Measurements from ENCODE around the gene ITGA6. TPM values are rescaled to one million over a fixed set of nuclear protein-coding genes. Genes with fewer than 3 reads are reported as not detected.
"Not testable (repeated sequence)": the region's sequence is repeated elsewhere in the genome, so short reads cannot be mapped to it uniquely, and the experiment has no call there.

ITGA6 gene
- total RNA-seq, 1 experiment from 2014 or later: 75.9 TPM

DNA sequence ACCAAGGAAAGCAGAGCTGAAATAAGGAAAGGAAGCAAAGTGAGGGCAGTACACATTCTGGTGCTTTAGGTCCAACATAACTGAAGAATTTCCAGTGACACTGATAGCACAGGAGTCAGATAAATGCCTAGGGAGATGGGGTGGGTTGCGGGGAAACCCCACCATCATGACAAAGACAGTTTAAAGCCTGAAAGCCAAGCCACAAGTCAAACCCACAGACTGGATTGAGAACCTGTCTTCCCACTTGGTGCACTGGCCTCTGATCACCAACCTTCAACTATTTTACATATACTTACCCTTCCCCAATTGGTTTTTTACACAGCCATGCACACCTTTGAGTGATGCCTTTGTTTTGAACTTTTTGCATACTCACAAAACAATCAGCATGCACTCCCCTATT lies 106.3 kb downstream of the ITGA6 start:
- in situ Hi-C loops (cut with HindIII; ENCODE audit: low pct_unique_long_range_greater_than_20kb, low sequenced_read_pairs): no loop called here
- CTCF ChIA-PET: no interaction called here
- TF ChIP-seq, protein P1, sequence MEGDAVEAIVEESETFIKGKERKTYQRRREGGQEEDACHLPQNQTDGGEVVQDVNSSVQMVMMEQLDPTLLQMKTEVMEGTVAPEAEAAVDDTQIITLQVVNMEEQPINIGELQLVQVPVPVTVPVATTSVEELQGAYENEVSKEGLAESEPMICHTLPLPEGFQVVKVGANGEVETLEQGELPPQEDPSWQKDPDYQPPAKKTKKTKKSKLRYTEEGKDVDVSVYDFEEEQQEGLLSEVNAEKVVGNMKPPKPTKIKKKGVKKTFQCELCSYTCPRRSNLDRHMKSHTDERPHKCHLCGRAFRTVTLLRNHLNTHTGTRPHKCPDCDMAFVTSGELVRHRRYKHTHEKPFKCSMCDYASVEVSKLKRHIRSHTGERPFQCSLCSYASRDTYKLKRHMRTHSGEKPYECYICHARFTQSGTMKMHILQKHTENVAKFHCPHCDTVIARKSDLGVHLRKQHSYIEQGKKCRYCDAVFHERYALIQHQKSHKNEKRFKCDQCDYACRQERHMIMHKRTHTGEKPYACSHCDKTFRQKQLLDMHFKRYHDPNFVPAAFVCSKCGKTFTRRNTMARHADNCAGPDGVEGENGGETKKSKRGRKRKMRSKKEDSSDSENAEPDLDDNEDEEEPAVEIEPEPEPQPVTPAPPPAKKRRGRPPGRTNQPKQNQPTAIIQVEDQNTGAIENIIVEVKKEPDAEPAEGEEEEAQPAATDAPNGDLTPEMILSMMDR (IDR thresholded peaks at IDR 0.05): no peak
- TF ChIP-seq, protein P2, sequence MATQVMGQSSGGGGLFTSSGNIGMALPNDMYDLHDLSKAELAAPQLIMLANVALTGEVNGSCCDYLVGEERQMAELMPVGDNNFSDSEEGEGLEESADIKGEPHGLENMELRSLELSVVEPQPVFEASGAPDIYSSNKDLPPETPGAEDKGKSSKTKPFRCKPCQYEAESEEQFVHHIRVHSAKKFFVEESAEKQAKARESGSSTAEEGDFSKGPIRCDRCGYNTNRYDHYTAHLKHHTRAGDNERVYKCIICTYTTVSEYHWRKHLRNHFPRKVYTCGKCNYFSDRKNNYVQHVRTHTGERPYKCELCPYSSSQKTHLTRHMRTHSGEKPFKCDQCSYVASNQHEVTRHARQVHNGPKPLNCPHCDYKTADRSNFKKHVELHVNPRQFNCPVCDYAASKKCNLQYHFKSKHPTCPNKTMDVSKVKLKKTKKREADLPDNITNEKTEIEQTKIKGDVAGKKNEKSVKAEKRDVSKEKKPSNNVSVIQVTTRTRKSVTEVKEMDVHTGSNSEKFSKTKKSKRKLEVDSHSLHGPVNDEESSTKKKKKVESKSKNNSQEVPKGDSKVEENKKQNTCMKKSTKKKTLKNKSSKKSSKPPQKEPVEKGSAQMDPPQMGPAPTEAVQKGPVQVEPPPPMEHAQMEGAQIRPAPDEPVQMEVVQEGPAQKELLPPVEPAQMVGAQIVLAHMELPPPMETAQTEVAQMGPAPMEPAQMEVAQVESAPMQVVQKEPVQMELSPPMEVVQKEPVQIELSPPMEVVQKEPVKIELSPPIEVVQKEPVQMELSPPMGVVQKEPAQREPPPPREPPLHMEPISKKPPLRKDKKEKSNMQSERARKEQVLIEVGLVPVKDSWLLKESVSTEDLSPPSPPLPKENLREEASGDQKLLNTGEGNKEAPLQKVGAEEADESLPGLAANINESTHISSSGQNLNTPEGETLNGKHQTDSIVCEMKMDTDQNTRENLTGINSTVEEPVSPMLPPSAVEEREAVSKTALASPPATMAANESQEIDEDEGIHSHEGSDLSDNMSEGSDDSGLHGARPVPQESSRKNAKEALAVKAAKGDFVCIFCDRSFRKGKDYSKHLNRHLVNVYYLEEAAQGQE (IDR thresholded peaks at IDR 0.05; ENCODE audit: insufficient read depth in 1 of 2, low read depth in 2 of 2, low read length in 1 of 2): no peak
- TF ChIP-seq TCF7L2 (IDR thresholded peaks at IDR 0.05; ENCODE audit: low read depth, low read length): no peak
- TF ChIP-seq POLR2AphosphoS5 (IDR thresholded peaks at IDR 0.05; ENCODE audit: low read depth, low read length): no peak
- TF ChIP-seq SIN3A (IDR thresholded peaks at IDR 0.05; ENCODE audit: borderline replicate concordance, insufficient read depth, low read depth, low read length): no peak

DNA sequence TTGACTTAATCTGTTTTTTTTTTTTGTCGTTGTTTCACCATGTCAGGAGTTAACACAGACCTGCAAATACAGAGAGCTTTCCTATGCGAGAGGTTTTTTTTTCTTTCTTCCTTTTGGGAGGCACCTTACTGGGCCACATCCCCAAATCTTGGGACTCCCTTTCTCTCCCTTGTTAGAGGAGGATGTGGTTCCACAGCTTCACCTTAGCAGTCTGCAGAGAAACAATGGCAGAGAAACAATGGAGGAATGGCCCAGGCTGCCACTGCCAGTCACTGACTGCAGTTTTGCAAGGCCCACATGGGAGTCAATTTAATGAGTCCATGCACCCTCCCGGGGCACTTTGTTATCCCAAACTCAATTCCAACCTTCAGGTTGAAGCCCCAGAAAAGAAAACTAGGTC lies 107.7 kb downstream of the ITGA6 start:
- intact Hi-C loops (cut with micrococcal nuclease; ENCODE audit: unreplicated experiment): no loop called here
- DNase-seq (ENCODE audit: low read depth, low spot score) (no peak), ATAC-seq (no peak)
- Histone ChIP-seq H3K27ac (ENCODE audit: low read length) (no peak overlapping the region), H3K27me3 (ENCODE audit: control insufficient read depth, insufficient read depth, low read length) (no peaks in the 10 kb centered on the region), H3K9me3 (ENCODE audit: control insufficient read depth, insufficient read depth, low read depth, low read length) (no peaks in the 10 kb centered on the region; the same call in 1 of the 2 replicates), H3K4me3 (ENCODE audit: low read depth in 2 of 2, low read length in 2 of 2) (no peak overlapping the region), H3K36me3 (ENCODE audit: control insufficient read depth, insufficient read depth, low read length) (no peaks in the 10 kb centered on the region), H3K4me1 (ENCODE audit: control insufficient read depth, insufficient read depth, low read length) (no peaks in the 10 kb centered on the region)
- in situ Hi-C loops (cut with HindIII; ENCODE audit: low pct_unique_long_range_greater_than_20kb, low sequenced_read_pairs): no loop called here
- POLR2A ChIA-PET: no interaction called here
- BruUV-seq (replicated peaks): no TSS peak
- TF ChIP-seq, protein P2 (IDR thresholded peaks at IDR 0.05; ENCODE audit: insufficient read depth in 1 of 2, low read depth in 2 of 2, low read length in 1 of 2): no peak
- no peak for TF ChIP-seq POLR2AphosphoS5 (IDR thresholded peaks at IDR 0.05; ENCODE audit: low read depth, low read length)
- TF ChIP-seq SIN3A (IDR thresholded peaks at IDR 0.05; ENCODE audit: borderline replicate concordance, insufficient read depth, low read depth, low read length): no peak
- no peak for TF ChIP-seq TCF7L2 (IDR thresholded peaks at IDR 0.05; ENCODE audit: low read depth, low read length)
- CTCF ChIA-PET: no interaction called here

More for the DNA sequence above, 106.3 kb downstream of the ITGA6 start:
- ATAC-seq: no peak
- H3K36me3 ChIP-seq (ENCODE audit: control insufficient read depth, insufficient read depth, low read length): no peaks in the 10 kb centered on the region
- H3K27ac ChIP-seq (ENCODE audit: low read length): no peak overlapping the region
- H3K4me1 ChIP-seq (ENCODE audit: control insufficient read depth, insufficient read depth, low read length): no peaks in the 10 kb centered on the region
- BruUV-seq (replicated peaks): no TSS peak
- no peak for DNase-seq (ENCODE audit: low read depth, low spot score)
- no peaks in the 10 kb centered on the region for H3K9me3 ChIP-seq (ENCODE audit: control insufficient read depth, insufficient read depth, low read depth, low read length)
- no peaks in the 10 kb centered on the region for H3K27me3 ChIP-seq (ENCODE audit: control insufficient read depth, insufficient read depth, low read length)
- POLR2A ChIA-PET: no interaction called here
- intact Hi-C loops (cut with micrococcal nuclease; ENCODE audit: unreplicated experiment): no loop called here
- no peak overlapping the region for H3K4me3 ChIP-seq (ENCODE audit: low read depth in 2 of 2, low read length in 2 of 2)

DNA sequence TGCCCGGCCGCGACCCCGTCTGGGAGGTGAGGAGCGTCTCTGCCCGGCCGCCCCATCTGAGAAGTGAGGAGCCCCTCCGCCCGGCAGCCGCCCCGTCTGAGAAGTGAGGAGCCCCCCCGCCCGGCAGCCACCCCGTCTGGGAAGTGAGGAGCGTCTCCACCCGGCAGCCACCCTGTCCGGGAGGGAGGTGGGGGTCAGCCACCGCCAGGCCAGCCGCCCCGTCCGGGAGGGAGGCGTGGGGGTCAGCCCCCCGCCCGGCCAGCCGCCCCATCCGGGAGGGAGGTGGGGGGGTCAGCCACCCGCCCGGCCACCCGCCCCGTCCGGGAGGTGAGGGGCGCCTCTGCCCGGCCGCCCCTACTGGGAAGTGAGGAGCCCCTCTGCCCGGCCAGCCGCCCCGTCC lies 110.5 kb downstream of the ITGA6 start:
- CTCF ChIA-PET; H3K9me3 ChIP-seq (ENCODE audit: control insufficient read depth, insufficient read depth, low read depth, low read length); H3K27ac ChIP-seq (ENCODE audit: low read length); H3K27me3 ChIP-seq (ENCODE audit: control insufficient read depth, insufficient read depth, low read length); H3K4me1 ChIP-seq (ENCODE audit: control insufficient read depth, insufficient read depth, low read length); H3K36me3 ChIP-seq (ENCODE audit: control insufficient read depth, insufficient read depth, low read length); intact Hi-C loops (cut with micrococcal nuclease; ENCODE audit: unreplicated experiment); in situ Hi-C loops (cut with HindIII; ENCODE audit: low pct_unique_long_range_greater_than_20kb, low sequenced_read_pairs); BruUV-seq (replicated peaks); H3K4me3 ChIP-seq (ENCODE audit: low read depth in 2 of 2, low read length in 2 of 2); POLR2A ChIA-PET; DNase-seq (ENCODE audit: low read depth, low spot score); ATAC-seq: not testable (repeated sequence)
